Retina (tissue), 1 donor: ENCODE data around the gene HYOU1.
A peak's percentile ranks its signal among the peaks of the same experiment; 100 is the strongest.
"Not testable (repeated sequence)": the region's sequence is repeated elsewhere in the genome, so short reads cannot be mapped to it uniquely, and the experiment has no call there.

Experiments
- DNase-seq: peaks from one replicate; pipeline ENCODE4 v3.0.0-alpha.2; 2016

Gene HYOU1

GRCh38 chr11:119057000-119057769, at the start of gene HYOU1:
Gene HYOU1, minus strand, starts transcription at chr11:119057205. Its CDS starts 1,045 bp downstream, at chr11:119056160.
- peak; percentile 95 for DNase-seq

- DNase-seq: no peak
Observed at GRCh38 chr11:119103793-119104192, 46.8 kb upstream of the HYOU1 start.

GRCh38 chr11:119103161-119103664, 46.2 kb upstream of the HYOU1 start:
- not testable (repeated sequence) for DNase-seq

- peak; percentile 97 for DNase-seq
Observed at GRCh38 chr11:119101759-119102423, 44.9 kb upstream of the HYOU1 start, which contains the start of gene DPAGT1. Gene DPAGT1, minus strand, starts transcription at chr11:119101853. Its CDS starts 198 bp downstream, at chr11:119101655.

- no peak for DNase-seq
Observed at GRCh38 chr11:119100994-119101758, 44.2 kb upstream of the HYOU1 start.

- DNase-seq: no peak
Observed at GRCh38 chr11:119100246-119100970, 43.4 kb upstream of the HYOU1 start.

- no peak for DNase-seq
Observed at GRCh38 chr11:119099711-119100110, 42.7 kb upstream of the HYOU1 start.

GRCh38 chr11:119095066-119095880, 38.3 kb upstream of the HYOU1 start:
- DNase-seq: peak; percentile 99

- DNase-seq: no peak
Observed at GRCh38 chr11:119094816-119095065, 37.7 kb upstream of the HYOU1 start.

GRCh38 chr11:119093942-119094815, 37.2 kb upstream of the HYOU1 start:
- DNase-seq: peak; percentile 75

- DNase-seq: no peak
Observed at GRCh38 chr11:119092880-119093842, 36.2 kb upstream of the HYOU1 start.

GRCh38 chr11:119091966-119092879, 35.2 kb upstream of the HYOU1 start:
- DNase-seq: no peak

- no peak for DNase-seq
Observed at GRCh38 chr11:119091178-119091577, 34.2 kb upstream of the HYOU1 start.

GRCh38 chr11:119089319-119089718, 32.3 kb upstream of the HYOU1 start:
- no peak for DNase-seq

- no peak for DNase-seq
Observed at GRCh38 chr11:119088406-119088805, 31.4 kb upstream of the HYOU1 start.

- DNase-seq: no peak
Observed at GRCh38 chr11:119087747-119088241, 30.8 kb upstream of the HYOU1 start.

- DNase-seq: no peak
Observed at GRCh38 chr11:119087123-119087522, 30.1 kb upstream of the HYOU1 start.

GRCh38 chr11:119085437-119085847, 28.4 kb upstream of the HYOU1 start:
- no peak for DNase-seq
